Measurements from ENCODE around the gene TK2. TPM values are rescaled to one million over a fixed set of nuclear protein-coding genes. Genes with fewer than 3 reads are reported as not detected.

Gene TK2
- polyA plus RNA-seq, 3 donors, result 29.8 to 38.9 (median 32.4) TPM

GRCh38 chr16:66509576-66509975, 40.3 kb downstream of the TK2 start:
- no peak overlapping the region for H3K9ac ChIP-seq (ENCODE audit: insufficient read depth, low read length, poor library complexity, severe bottlenecking)
- Mint-ChIP-seq H3K27ac (peak overlapping the region in 1 of 7 donors; percentile 35), H3K36me3 (peaks cover 64 to 71% of the 10 kb centered on the region in 2 donors), H3K9me3 (no peaks in the 10 kb centered on the region), H3K4me3 (no peak overlapping the region), H3K4me1 (peaks cover 36% of the 10 kb centered on the region), H3K27me3 (ENCODE audit: low read depth in 3 of 3) (peaks cover 0 to 2% (median 0%) of the 10 kb centered on the region in 3 donors)
- H3K27ac ChIP-seq (ENCODE audit: low read depth in 1 of 2, low read length in 2 of 2), result no peak overlapping the region
- no peak for DNase-seq
- H3K79me2 ChIP-seq (ENCODE audit: insufficient read depth, low read length), result no peaks in the 10 kb centered on the region
- H3K4me3 ChIP-seq (replicated peaks in 1 of 3; ENCODE audit: low read depth in 2 of 3, low read length in 3 of 3), result no peak overlapping the region
- no peak for TF ChIP-seq CTCF (IDR thresholded peaks at IDR 0.05)
- no peaks in the 10 kb centered on the region for H4K20me1 ChIP-seq (ENCODE audit: insufficient read depth, low read length)
- H2AFZ ChIP-seq (ENCODE audit: insufficient read depth, low read depth, low read length, poor library complexity, severe bottlenecking), result no peak overlapping the region
- no peaks in the 10 kb centered on the region for H3K27me3 ChIP-seq (ENCODE audit: control insufficient read depth in 2 of 2, insufficient read depth in 2 of 2, low read length in 2 of 2)
- intact Hi-C loops (cut with micrococcal nuclease), result no loop called here
- H3K9me3 ChIP-seq (replicated peaks in 1 of 2; ENCODE audit: control insufficient read depth in 1 of 2, insufficient read depth in 1 of 2, low read length in 2 of 2), result no peaks in the 10 kb centered on the region
- peaks cover 27 to 34% of the 10 kb centered on the region in 2 donors for H3K4me1 ChIP-seq (ENCODE audit: control insufficient read depth in 1 of 2, insufficient read depth in 2 of 2, low read length in 2 of 2)
- WGBS (ENCODE audit: insufficient coverage), result 100% methylated on average over 3 of the region's 5 CpGs
- H3K4me2 ChIP-seq (replicated peaks; ENCODE audit: extremely low read depth, low read length, poor library complexity, severe bottlenecking), result no peak overlapping the region
- peaks cover 38 to 67% of the 10 kb centered on the region in 2 donors for H3K36me3 ChIP-seq (replicated peaks in 1 of 2; ENCODE audit: control insufficient read depth in 1 of 2, insufficient read depth in 2 of 2, low read length in 2 of 2)

- H3K9ac ChIP-seq (ENCODE audit: insufficient read depth, low read length, poor library complexity, severe bottlenecking), result no peak overlapping the region
- H3K27me3 ChIP-seq (ENCODE audit: control insufficient read depth in 2 of 2, insufficient read depth in 2 of 2, low read length in 2 of 2), result no peaks in the 10 kb centered on the region
- H3K9me3 Mint-ChIP-seq, result no peaks in the 10 kb centered on the region
- intact Hi-C loops (cut with micrococcal nuclease), result no loop called here
- WGBS (ENCODE audit: insufficient coverage), result 100% methylated on average over 1 of the region's 9 CpGs
- DNase-seq, result no peak
- H3K4me1 ChIP-seq (ENCODE audit: control insufficient read depth in 1 of 2, insufficient read depth in 2 of 2, low read length in 2 of 2), result peaks cover 29 to 37% of the 10 kb centered on the region in 2 donors
- H3K4me2 ChIP-seq (replicated peaks; ENCODE audit: extremely low read depth, low read length, poor library complexity, severe bottlenecking), result no peak overlapping the region
- H2AFZ ChIP-seq (ENCODE audit: insufficient read depth, low read depth, low read length, poor library complexity, severe bottlenecking), result no peak overlapping the region
- TF ChIP-seq CTCF (IDR thresholded peaks at IDR 0.05), result no peak
- peak overlapping the region in 1 of 7 donors; percentile 37 for H3K27ac Mint-ChIP-seq
- H3K4me3 ChIP-seq (replicated peaks in 1 of 3; ENCODE audit: low read depth in 2 of 3, low read length in 3 of 3), result no peak overlapping the region
- no peaks in the 10 kb centered on the region for H3K9me3 ChIP-seq (replicated peaks in 1 of 2; ENCODE audit: control insufficient read depth in 1 of 2, insufficient read depth in 1 of 2, low read length in 2 of 2)
- H3K36me3 Mint-ChIP-seq, result peaks cover 61 to 66% of the 10 kb centered on the region in 2 donors
- H3K27ac ChIP-seq (ENCODE audit: low read depth in 1 of 2, low read length in 2 of 2), result peak overlapping the region in 1 of 2 donors; percentile 6
- peaks cover 38 to 67% of the 10 kb centered on the region in 2 donors for H3K36me3 ChIP-seq (replicated peaks in 1 of 2; ENCODE audit: control insufficient read depth in 1 of 2, insufficient read depth in 2 of 2, low read length in 2 of 2)
- peaks cover 0 to 2% (median 0%) of the 10 kb centered on the region in 3 donors for H3K27me3 Mint-ChIP-seq (ENCODE audit: low read depth in 3 of 3)
- H4K20me1 ChIP-seq (ENCODE audit: insufficient read depth, low read length), result no peaks in the 10 kb centered on the region
- peaks cover 38% of the 10 kb centered on the region for H3K4me1 Mint-ChIP-seq
- H3K4me3 Mint-ChIP-seq, result no peak overlapping the region
- H3K79me2 ChIP-seq (ENCODE audit: insufficient read depth, low read length), result no peaks in the 10 kb centered on the region
These were observed 40.9 kb downstream of the TK2 start for GRCh38 chr16:66508914-66509496.

All from CD14-positive monocyte (primary cell).